AG10803 (cell line): ENCODE data around the gene HNRNPF.
"Not testable (repeated sequence)": the region's sequence is repeated elsewhere in the genome, so short reads cannot be mapped to it uniquely, and the experiment has no call there.

Experiments used
- DNase-seq: peaks from one replicate; pipeline ENCODE4 v3.0.0; 2010; ENCODE audit warnings: low read depth
- H3K4me3 ChIP-seq: 2 replicates; pipeline ENCODE4 v1.5.1; 2011; ENCODE audit warnings: mild to moderate bottlenecking, low read length, control low read depth
- TF ChIP-seq, protein P1 (sequence below): conservative IDR thresholded peaks from 2 replicates; pipeline ENCODE4 v1.5.1; 2011; ENCODE audit warnings: mild to moderate bottlenecking, low read length, control low read depth, inconsistent platforms

HNRNPF gene

GRCh38 chr10:43339136-43339535 lies 69.8 kb downstream of the HNRNPF start:
- DNase-seq, result no peak
- no peak overlapping the region for H3K4me3 ChIP-seq
- TF ChIP-seq, protein P1, sequence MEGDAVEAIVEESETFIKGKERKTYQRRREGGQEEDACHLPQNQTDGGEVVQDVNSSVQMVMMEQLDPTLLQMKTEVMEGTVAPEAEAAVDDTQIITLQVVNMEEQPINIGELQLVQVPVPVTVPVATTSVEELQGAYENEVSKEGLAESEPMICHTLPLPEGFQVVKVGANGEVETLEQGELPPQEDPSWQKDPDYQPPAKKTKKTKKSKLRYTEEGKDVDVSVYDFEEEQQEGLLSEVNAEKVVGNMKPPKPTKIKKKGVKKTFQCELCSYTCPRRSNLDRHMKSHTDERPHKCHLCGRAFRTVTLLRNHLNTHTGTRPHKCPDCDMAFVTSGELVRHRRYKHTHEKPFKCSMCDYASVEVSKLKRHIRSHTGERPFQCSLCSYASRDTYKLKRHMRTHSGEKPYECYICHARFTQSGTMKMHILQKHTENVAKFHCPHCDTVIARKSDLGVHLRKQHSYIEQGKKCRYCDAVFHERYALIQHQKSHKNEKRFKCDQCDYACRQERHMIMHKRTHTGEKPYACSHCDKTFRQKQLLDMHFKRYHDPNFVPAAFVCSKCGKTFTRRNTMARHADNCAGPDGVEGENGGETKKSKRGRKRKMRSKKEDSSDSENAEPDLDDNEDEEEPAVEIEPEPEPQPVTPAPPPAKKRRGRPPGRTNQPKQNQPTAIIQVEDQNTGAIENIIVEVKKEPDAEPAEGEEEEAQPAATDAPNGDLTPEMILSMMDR, result no peak

DNA sequence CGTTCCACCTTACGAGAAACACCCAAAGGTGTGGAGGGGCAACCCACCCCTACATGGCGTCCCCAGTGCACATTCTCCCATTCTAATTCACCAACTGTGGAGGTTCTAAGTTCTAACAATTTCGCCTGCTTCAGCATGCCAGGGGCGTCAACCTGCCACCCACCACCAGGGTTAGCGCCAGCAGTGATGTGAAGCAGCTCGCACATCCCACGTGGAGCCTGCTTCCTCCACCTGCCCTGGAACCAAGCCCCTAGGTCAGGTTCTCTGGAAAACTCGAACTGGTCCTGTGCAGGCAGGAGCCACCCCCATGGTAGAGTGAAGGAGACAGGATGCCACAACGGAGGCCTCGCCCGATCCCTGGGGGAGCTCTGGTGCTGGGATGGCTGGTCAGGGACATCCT lies 70.9 kb downstream of the HNRNPF start:
- TF ChIP-seq, protein P1, result no peak
- DNase-seq, result no peak
- H3K4me3 ChIP-seq, result no peak overlapping the region

GRCh38 chr10:43337536-43337935 lies 71.5 kb downstream of the HNRNPF start:
- not testable (repeated sequence) for DNase-seq, H3K4me3 ChIP-seq

- no peak for DNase-seq
- H3K4me3 ChIP-seq, result no peak overlapping the region
- TF ChIP-seq, protein P1, result no peak
Observed at GRCh38 chr10:43336641-43337318, 72.2 kb downstream of the HNRNPF start.

DNA sequence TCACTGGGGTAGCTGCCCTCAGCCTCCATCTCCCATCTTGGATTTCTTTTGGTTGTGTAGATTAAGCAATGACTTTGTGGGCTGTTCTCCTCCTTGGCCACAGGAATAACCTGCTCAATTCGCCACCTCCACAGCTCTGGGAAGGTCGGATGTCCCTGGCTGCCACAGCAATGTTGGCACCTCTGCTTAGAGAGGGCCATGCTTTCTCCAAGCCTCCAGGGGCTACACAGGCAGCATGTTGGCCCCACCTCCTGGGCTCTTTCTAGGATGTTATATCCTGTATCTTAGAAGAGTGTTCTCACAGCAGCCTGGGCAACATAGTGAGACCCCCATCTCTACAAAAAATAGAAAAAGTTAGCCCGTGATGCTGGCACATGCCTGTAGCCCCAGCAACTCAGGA lies 72.9 kb downstream of the HNRNPF start:
- TF ChIP-seq, protein P1, result no peak
- DNase-seq, result no peak
- no peak overlapping the region for H3K4me3 ChIP-seq
